Astrocyte of the cerebellum (primary cell): ENCODE results near the gene ACVR1B.
A peak's percentile ranks its signal among the peaks of the same experiment; 100 is the strongest.

ENCODE experiments used
- DNase-seq: peaks from one replicate; pipeline ENCODE4 v3.0.0-alpha.2; 2011; ENCODE audit warnings: low read depth
- H3K4me3 ChIP-seq: 2 replicates; pipeline ENCODE4 v1.5.1; 2011; ENCODE audit warnings: mild to moderate bottlenecking, low read depth, low read length, moderate library complexity
- in situ Hi-C: cut with HindIII; loops from 2 replicates; pipeline ENCODE4 v1.10.0; 2017; ENCODE audit warnings: low sequenced_read_pairs
- TF ChIP-seq, protein P1 (sequence below): IDR thresholded peaks from 2 replicates; pipeline ENCODE4 v1.5.1; 2012; ENCODE audit warnings: low read length, low read depth, moderate library complexity, mild to moderate bottlenecking; ENCODE audit errors: missing control alignments

ACVR1B gene

GRCh38 chr12:52022841-52023181 is 71.3 kb downstream of the ACVR1B start:
- no peak for DNase-seq
- in situ Hi-C loops: loop anchor here (5.0 kb wide), 1 partner anchor 94 kb away; no protein-coding TSS in a partner anchor
- TF ChIP-seq, protein P1, sequence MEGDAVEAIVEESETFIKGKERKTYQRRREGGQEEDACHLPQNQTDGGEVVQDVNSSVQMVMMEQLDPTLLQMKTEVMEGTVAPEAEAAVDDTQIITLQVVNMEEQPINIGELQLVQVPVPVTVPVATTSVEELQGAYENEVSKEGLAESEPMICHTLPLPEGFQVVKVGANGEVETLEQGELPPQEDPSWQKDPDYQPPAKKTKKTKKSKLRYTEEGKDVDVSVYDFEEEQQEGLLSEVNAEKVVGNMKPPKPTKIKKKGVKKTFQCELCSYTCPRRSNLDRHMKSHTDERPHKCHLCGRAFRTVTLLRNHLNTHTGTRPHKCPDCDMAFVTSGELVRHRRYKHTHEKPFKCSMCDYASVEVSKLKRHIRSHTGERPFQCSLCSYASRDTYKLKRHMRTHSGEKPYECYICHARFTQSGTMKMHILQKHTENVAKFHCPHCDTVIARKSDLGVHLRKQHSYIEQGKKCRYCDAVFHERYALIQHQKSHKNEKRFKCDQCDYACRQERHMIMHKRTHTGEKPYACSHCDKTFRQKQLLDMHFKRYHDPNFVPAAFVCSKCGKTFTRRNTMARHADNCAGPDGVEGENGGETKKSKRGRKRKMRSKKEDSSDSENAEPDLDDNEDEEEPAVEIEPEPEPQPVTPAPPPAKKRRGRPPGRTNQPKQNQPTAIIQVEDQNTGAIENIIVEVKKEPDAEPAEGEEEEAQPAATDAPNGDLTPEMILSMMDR: no peak
- H3K4me3 ChIP-seq: peak overlapping the region; percentile 43

- TF ChIP-seq, protein P1: peak; percentile 90
- peak overlapping the region; percentile 43 for H3K4me3 ChIP-seq
- in situ Hi-C loops: loop anchor here (5.0 kb wide), 1 partner anchor 94 kb away; no protein-coding TSS in a partner anchor
Measured at GRCh38 chr12:52023182-52023975, 71.9 kb downstream of the ACVR1B start.

GRCh38 chr12:52023976-52024688 is 72.6 kb downstream of the ACVR1B start:
- peak overlapping the region; percentile 43 for H3K4me3 ChIP-seq
- TF ChIP-seq, protein P1: no peak
- DNase-seq: no peak
- in situ Hi-C loops: loop anchor here (5.0 kb wide), 1 partner anchor 93 kb away; no protein-coding TSS in a partner anchor

More at GRCh38 chr12:52023182-52023975, 71.9 kb downstream of the ACVR1B start:
- DNase-seq: no peak

DNA sequence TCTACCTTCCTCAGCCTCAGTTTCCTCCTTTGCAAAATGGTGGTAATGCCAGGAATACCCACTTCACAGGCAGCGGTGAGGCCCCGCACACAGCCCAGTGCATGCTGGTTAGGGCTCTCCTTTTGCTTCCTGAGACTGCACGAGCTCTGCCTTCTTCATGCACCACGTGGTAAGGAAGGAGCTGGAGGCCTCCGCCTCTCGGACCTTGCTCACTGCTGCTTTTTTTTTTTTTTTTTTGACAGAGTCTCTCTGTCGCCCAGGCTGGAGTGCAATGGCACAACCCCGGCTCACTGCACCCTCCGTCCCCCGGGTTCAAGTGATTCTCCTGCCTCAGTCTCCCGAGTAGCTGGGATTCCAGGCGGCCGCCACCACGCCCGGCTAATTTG is 73.3 kb downstream of the ACVR1B start:
- no peak overlapping the region for H3K4me3 ChIP-seq

GRCh38 chr12:52026263-52026662 is 74.8 kb downstream of the ACVR1B start:
- no peak for DNase-seq
- H3K4me3 ChIP-seq: no peak overlapping the region
- in situ Hi-C loops: no loop called here
- TF ChIP-seq, protein P1: no peak

More for the DNA sequence above, 73.3 kb downstream of the ACVR1B start:
- no peak for DNase-seq
- in situ Hi-C loops: loop anchor here (5.0 kb wide), 1 partner anchor 92 kb away; no protein-coding TSS in a partner anchor
- TF ChIP-seq, protein P1: no peak

GRCh38 chr12:52027085-52027843 is 75.8 kb downstream of the ACVR1B start:
- TF ChIP-seq, protein P1: no peak
- in situ Hi-C loops: no loop called here
- DNase-seq: no peak
- no peak overlapping the region for H3K4me3 ChIP-seq
